Measurements from ENCODE around the gene PDE6G. TPM values are rescaled to one million over a fixed set of nuclear protein-coding genes. Genes with fewer than 3 reads are reported as not detected.

Gene PDE6G
- total and polyA plus RNA-seq, 2 of the 4 experiments (the other 2 are of a cell fraction) = 2.7 TPM; not detected in 1

GRCh38 chr17:81690066-81690465, 33.7 kb upstream of the PDE6G start:
- no peaks in the 10 kb centered on the region; the same call in 1 of the 2 replicates for H3K9me1 ChIP-seq (ENCODE audit: insufficient read depth, low read length)
- H3K9me3 ChIP-seq (ENCODE audit: control insufficient read depth, insufficient read depth, low read length) = no peaks in the 10 kb centered on the region
- no peak overlapping the region for H4K8ac ChIP-seq (ENCODE audit: low read depth in 2 of 2, low read length in 2 of 2)
- H2AFZ ChIP-seq (replicated peaks; ENCODE audit: low read length, poor library complexity) = no peak overlapping the region
- no peak overlapping the region for H3K56ac ChIP-seq (ENCODE audit: extremely low read depth, insufficient read depth, low read length)
- H2BK5ac ChIP-seq (ENCODE audit: low read depth, low read length, poor library complexity, severe bottlenecking) = no peak overlapping the region
- H3K18ac ChIP-seq (ENCODE audit: low read depth, low read length) = no peak overlapping the region
- H3K14ac ChIP-seq (replicated peaks; ENCODE audit: low read depth, low read length) = no peak overlapping the region
- peaks cover 5% of the 10 kb centered on the region for H3K4me1 ChIP-seq (ENCODE audit: control insufficient read depth, insufficient read depth, low read length)
- no peak overlapping the region for H2AK5ac ChIP-seq (ENCODE audit: low read depth, low read length)
- TF ChIP-seq RAD21 (IDR thresholded peaks at IDR 0.05; ENCODE audit: low read length) = no peak
- TF ChIP-seq CHD1 (IDR thresholded peaks at IDR 0.05; ENCODE audit: low read depth, low read length) = no peak
- TF ChIP-seq NFE2L2 (IDR thresholded peaks at IDR 0.05; ENCODE audit: low read depth, low read length) = no peak
- no peak for TF ChIP-seq FOS (IDR thresholded peaks at IDR 0.05; ENCODE audit: low read depth, low read length)
- no peak for TF ChIP-seq MAFK (IDR thresholded peaks at IDR 0.05; ENCODE audit: low read depth, low read length)
- TF ChIP-seq SMC3 (IDR thresholded peaks at IDR 0.05; ENCODE audit: low read depth, low read length) = no peak
- TF ChIP-seq MXI1 (IDR thresholded peaks at IDR 0.05; ENCODE audit: borderline replicate concordance, low read depth, low read length) = no peak
- no peak overlapping the region for H3K23ac ChIP-seq (ENCODE audit: low read depth, low read length)
- H4K20me1 ChIP-seq (ENCODE audit: insufficient read depth, low read length) = peaks cover 92% of the 10 kb centered on the region
- no TSS peak for BruUV-seq (replicated peaks)
- DNase-seq = no peak
- H2BK15ac ChIP-seq (ENCODE audit: low read depth, low read length) = no peak overlapping the region
- no peak overlapping the region for H3K4ac ChIP-seq (ENCODE audit: low read depth, low read length)
- no peaks in the 10 kb centered on the region for H3K27me3 ChIP-seq (ENCODE audit: control insufficient read depth, insufficient read depth, low read length)
- no peak overlapping the region for H2AK9ac ChIP-seq (replicated peaks; ENCODE audit: low read depth, low read length, poor library complexity)
- H3K4me2 ChIP-seq (ENCODE audit: low read depth, low read length) = no peak overlapping the region
- H3K4me3 ChIP-seq (ENCODE audit: insufficient read depth, low read depth, low read length) = no peak overlapping the region
- H2BK120ac ChIP-seq (ENCODE audit: low read depth, low read length) = no peak overlapping the region
- H4K91ac ChIP-seq (ENCODE audit: insufficient read depth, low read depth, low read length) = no peak overlapping the region
- no peak overlapping the region for H3K27ac ChIP-seq (ENCODE audit: insufficient read depth, low read length)
- ChIA-PET POLR2A (ENCODE audit: unreplicated experiment) (no interaction called here), CTCF (no interaction called here)
- H3K36me3 ChIP-seq (ENCODE audit: control insufficient read depth, insufficient read depth, low read length) = peaks cover 88% of the 10 kb centered on the region
- no peak overlapping the region for H2BK20ac ChIP-seq (ENCODE audit: low read depth, low read length)
- intact Hi-C loops (cut with micrococcal nuclease) (no loop called here), in situ Hi-C loops (cut with MboI; ENCODE audit: low sequenced_read_pairs) (no loop called here), dilution Hi-C loops (cut with HindIII; ENCODE audit: low sequenced_read_pairs, unreplicated experiment) (no loop called here)
- peaks cover 10 to 55% of the 10 kb centered on the region in 2 experiments for H3K79me1 ChIP-seq (ENCODE audit: low read depth in 1 of 2, low read length in 2 of 2)
- H4K5ac ChIP-seq (ENCODE audit: low read depth, low read length) = no peak overlapping the region
- WGBS, 2 experiments (ENCODE audit: extremely low coverage in 2 of 2, insufficient read length in 1 of 2) = 92% methylated on average over 15 of the region's 18 CpGs; no CpG with 5 or more reads in 1 of the 2 experiments
- H3K9ac ChIP-seq (ENCODE audit: low read depth, low read length) = no peak overlapping the region
- no peak for ATAC-seq (ENCODE audit: low read depth)
